KBM-7 (cell line): ENCODE results near the gene HMOX2.

ENCODE experiments used
- DNase-seq: peaks from one replicate; pipeline ENCODE4 v3.0.0-alpha.2; 2015
- in situ Hi-C: fragments of 300-500 bp; cut with MboI; formaldehyde crosslinking; loops from 2 replicates; pipeline ENCODE4 v1.14.3; 2020; ENCODE audit warnings: low sequenced_read_pairs, low pct_unique_long_range_greater_than_20kb, mixed read lengths

The HMOX2 gene, protein sequence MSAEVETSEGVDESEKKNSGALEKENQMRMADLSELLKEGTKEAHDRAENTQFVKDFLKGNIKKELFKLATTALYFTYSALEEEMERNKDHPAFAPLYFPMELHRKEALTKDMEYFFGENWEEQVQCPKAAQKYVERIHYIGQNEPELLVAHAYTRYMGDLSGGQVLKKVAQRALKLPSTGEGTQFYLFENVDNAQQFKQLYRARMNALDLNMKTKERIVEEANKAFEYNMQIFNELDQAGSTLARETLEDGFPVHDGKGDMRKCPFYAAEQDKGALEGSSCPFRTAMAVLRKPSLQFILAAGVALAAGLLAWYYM

DNA sequence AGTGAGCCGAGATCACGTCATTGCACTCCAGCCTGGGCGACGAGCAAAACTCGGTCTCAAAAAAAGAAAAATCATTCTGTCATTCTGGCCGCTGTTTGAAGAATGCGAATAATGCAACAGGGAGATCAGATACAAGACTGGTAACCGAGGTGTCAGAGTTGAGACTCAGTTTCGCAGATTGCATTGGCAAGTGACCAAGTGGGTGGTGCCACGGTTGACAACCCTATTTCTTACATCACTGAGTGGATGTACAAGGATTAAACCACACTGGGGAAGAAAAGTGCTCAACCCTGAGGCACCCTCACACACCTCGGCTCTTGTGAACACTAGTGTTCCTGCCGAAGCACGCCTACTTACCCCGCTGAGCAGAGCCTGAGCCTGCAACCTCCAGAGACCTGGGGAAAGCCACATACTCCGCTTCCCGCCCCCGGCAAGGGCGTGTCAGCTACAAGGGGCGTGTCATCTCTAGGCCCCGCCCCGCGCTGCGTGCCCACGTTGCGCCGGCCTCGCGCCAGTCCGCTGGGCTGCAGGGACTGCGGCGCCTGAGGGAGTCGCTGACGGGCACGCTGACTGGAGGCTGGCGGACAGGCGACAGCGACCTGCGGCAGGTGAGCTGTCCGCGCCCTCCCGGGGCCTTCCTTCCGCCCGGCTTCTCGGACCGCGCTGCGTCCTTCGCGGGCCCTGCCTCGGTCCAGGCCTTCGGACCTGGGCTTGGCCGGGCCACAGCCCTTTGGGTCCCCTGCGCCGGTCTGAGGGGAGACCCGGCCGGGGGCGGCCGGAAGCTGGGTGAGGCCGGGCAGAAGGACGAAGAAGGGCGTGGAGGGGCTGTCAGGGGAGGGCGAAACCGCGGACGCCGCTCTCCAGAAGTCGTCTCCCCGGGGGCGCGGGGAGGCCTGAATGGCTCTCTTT, at the start of gene HMOX2:
HMOX2 (plus strand) TSS at position 519 of the 909 bp plus-strand sequence. CDS start 29,127 bp downstream, outside the sequence.
- in situ Hi-C loops, result no loop called here
- peak; percentile 97 for DNase-seq

DNA sequence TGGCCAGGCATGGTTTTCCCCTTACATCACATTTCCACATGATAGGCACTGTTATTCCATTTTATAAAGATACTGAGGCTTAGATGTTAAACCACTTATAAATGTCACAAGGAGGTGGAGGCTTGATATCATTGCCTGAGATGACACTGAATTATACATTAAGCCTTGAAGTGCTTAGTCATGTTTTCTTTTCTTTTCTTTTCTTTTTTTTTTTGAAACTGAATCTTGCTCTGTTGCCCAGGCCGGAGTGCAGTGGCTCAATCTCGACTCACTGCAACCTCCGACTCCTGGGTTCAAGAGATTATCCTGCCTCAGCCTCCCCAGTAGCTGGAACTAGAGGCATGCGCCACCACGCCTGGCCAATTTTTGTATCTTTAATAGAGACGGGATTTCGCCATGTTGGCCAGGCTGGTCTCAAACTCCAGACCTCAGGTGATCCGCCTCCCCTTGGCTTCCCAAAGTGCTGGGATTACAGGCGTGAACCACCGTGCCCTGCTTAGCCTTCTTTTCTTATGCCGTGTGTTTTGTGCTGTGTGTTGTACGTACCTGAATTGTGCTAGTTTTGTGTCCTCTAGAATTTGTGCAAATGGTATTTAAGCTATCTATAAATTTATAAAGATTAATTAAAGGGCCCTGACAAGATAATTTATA, 49.4 kb upstream of the HMOX2 start:
- no peak for DNase-seq
- in situ Hi-C loops, result no loop called here

DNA sequence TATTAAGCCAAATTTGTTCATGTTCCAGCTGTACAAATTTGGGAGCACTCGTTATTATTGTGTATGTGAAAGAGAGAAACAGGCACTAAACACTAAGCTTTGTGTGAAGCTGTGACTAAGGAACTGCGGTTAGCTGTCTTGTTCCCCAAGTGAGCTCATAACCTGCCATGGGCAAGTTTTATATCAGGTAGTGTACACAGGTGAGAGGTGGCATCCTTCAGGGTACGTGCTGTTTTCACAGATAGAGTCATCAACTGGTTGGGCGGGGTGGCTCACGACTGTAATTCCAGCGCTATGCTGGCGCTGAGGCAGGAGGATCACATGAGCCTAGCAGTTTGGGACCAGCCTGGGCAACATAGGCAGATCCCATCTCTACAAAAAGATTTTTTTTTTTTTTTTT, 47.7 kb upstream of the HMOX2 start:
- DNase-seq, result no peak
- in situ Hi-C loops, result no loop called here

DNA sequence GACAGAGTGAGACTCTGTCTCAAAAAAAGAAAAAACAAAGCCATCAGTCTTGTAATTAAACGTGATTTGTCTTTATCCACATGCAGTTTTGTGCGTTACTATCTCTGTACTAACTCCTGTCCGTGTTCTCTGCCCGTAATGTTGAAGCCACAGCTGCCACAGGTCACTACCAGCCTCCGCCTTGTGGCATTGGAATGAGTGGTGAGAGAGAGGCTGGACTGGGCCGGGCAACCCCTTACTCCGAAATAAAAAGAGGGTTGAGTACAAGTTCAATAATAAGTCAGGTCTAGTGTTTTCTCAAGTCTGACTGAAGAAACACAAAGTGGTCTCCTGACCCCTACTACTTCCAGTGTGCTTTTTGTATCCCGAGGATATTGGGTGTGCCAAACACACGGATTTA, 45.2 kb upstream of the HMOX2 start:
- in situ Hi-C loops, result no loop called here
- no peak for DNase-seq

DNA sequence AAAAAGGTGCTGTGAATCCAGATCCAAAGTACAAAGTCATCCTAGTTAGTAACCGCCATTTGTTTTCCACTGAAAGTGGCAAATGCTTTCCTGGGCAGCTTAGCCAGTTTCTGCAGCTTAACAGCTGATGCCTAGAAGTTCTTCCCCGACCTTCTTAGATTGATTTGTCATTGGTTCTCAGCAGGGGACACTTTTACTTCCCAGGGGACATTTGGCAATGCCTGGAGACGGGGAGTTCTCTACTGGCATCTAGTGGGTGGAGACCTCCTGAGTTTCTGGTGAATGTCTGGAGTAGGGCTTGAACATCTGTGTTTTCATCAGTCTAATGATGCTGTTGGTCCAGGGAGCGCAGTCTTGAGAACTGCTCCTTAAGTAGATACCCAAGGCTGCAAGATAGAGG, 43.0 kb upstream of the HMOX2 start:
- in situ Hi-C loops, result no loop called here
- no peak for DNase-seq

DNA sequence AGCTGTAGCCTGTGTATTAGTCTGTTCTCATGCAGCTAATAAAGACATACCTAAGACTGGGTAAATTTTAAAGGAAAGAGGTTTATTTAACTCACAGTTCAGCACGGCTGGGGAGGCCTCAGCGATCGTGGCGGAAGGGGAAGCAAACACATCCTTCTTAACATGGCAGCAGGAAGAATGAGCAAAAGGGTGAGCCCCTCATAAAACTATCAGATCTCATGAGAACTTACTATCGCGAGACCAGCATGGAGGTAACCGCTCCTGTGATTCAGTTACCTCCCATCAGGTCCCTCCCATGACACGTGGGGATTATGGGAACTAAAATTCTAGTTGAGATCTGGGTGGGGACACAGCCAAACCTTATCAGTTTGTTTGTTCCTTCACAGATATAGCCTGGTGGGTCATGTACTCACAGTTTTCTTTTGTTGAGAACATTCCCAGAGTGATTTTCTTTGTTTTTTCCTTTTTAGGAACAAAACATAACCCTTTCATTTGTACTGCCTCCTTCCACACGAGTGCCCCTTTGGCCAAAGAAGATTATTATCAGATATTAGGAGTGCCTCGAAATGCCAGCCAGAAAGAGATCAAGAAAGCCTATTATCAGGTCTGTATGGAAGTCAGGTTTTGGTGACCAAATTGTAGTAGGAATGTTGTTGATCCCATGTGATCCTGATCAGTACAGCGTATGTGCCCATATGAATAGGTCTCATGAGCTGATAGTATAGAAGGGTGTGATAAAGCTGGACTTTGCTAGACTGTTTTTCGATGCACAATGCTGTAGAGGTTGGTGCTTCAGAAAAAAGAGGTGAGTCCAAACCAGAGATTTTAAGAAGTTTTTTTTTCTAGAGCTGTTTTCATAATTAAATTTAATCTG, 42.0 kb upstream of the HMOX2 start:
- in situ Hi-C loops, result no loop called here

DNA sequence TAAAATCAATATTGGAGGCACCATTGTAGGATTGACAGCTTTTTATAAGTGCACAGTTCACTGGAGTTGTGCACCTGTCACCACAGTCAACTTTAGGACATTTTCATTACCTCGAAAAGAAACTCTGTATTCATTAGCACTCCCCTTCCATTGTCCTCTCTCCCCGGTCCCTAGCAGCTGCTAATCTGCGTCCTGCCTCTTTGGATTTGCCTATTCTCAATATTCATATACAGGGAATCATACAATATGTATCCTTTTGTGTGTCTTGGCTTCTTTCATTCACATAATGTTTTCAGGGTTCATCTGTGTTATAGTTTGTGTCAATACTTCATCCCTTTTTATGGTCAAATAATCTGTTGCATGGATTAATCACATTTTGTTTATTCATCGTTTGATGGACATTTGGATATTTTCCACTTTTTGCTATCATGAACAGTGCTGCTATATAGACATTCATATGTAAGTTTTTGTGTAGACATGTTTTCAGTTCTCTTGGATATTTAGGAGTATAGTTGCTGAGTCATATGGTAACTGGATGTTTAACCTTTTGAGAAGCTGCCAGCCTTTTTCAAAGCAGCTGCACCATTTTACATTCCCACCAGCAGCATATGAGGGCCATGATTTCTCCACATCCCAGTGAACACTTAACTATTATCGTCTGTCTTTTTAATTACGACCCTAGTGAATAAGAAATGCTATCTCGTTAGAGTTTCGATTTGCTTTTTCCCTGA, 40.7 kb upstream of the HMOX2 start:
- in situ Hi-C loops, result no loop called here
- DNase-seq, result no peak

More for the DNA sequence above, 42.0 kb upstream of the HMOX2 start:
- DNase-seq, result no peak

DNA sequence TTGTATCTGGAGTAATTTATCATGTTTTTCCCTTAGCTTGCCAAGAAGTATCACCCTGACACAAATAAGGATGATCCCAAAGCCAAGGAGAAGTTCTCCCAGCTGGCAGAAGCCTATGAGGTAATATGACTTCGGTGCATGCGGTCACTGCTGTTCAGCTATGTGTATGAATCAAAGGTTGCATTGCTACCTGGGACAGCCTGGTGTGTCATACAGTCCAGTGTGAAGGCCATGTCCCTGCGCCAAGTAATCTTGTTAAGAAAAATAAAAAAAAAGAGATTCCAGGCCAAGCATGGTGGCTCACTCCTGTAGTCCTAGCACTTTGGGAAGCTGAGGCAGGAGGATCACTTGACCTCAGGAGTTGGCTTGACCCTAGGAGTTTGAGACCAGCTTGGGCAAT, 38.8 kb upstream of the HMOX2 start:
- DNase-seq, result no peak
- in situ Hi-C loops, result no loop called here

DNA sequence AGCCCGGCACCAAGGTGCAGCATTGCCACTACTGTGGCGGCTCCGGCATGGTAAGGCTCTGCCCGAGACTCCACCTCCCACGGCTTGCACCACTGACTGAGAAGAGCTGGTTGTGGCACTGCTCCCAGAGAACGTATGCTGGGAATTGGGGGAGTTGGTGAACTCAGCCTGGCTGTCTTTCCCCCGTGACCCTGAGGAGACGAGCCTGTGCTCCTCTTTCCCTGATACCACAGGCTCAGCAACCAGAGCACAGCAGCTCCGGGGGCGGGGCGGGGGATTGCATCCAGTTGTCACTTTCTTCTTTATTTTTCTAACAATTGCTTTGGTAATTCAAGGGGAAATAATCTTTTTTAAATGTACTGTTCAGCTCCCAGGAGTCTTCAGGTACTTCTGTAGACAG, 33.8 kb upstream of the HMOX2 start:
- in situ Hi-C loops, result no loop called here
- DNase-seq, result no peak

DNA sequence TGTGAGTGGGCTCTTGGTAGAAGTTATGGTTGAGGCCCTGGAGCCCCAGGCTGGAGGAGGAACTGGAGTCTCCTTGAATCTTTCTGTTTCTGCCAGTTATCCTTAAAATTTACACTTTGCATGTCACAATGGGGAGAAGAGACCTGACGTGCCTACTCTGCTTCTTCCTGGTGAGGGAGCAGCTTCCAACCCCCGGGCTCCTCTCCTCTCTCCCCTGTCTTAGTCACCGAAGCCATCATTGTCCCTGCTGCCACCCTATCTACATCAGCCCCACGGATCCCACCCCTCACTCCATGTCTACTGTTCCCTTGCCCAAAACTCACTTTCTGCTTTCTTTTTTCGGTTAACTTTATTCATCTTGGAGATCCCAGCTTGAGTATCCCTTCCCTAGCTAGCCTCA, 32.9 kb upstream of the HMOX2 start:
- in situ Hi-C loops, result no loop called here
- DNase-seq, result no peak

DNA sequence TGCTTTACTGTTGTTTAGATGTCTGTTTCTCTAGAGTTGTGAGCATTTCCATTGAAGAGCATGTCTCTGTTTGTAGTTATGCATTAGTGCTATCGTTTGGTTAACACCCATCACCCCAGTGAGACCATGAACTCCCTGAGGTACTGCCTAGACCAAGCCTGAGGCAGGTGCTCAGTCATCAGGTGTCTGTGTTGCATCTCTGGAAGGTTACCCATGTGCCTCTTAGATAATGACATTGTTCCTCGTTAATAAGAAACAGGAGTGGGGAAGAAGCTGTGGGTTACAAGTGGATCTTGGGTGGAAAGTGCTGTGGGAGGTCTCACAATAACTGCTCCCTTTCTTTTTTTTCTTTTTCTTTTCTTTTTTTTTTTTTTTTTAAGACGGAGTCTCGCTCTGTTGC, 32.2 kb upstream of the HMOX2 start:
- in situ Hi-C loops, result no loop called here
- DNase-seq, result no peak

DNA sequence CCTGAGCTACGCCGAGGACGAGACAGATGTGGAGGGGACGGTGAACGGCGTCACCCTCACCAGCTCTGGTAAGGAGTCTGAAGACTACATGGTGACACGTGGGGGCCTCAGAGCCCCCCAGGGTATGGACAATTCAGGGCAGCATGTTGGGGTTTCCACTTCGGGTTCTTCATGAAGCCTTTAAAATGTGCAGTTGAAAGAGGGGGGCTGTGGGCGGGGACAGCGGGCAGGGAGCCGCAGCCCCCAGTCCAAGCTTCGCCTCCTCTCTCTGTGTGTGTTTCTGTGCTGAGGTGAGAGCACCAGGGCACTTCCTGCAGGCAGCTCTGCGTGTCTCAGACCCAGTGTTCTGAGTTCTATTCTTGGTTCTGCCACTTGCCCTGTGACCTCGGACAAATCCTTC, 25.8 kb upstream of the HMOX2 start:
- in situ Hi-C loops, result no loop called here
- no peak for DNase-seq

DNA sequence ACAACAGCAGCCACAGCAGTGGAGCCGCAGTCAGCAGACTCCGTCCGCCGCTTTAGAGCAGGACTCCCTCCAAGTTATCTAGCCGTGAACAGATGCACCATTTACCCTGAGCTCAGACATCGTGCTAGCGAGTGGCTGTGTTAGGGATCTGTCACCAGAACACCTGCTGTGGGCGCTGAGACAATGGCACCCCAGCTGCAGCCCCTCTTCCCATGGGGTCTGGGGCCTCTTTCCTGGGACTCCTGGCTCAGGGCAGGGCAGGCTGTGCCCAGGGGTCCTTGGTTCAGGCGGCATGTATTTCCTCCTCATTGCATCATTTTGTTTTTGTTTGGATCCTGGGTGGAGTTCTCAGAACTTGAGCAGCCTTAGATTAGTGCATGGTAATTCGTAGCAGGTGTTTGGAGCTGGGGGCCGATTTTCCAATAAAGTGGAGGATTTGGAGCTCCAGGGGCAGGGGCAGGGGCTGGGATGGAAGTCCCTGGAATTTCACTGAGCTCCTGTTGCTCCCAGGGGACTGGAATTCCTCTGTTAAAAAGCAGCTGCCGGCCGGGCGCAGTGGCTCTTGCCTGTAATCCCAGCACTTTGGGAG, 25.2 kb upstream of the HMOX2 start:
- no peak for DNase-seq
- in situ Hi-C loops, result no loop called here

DNA sequence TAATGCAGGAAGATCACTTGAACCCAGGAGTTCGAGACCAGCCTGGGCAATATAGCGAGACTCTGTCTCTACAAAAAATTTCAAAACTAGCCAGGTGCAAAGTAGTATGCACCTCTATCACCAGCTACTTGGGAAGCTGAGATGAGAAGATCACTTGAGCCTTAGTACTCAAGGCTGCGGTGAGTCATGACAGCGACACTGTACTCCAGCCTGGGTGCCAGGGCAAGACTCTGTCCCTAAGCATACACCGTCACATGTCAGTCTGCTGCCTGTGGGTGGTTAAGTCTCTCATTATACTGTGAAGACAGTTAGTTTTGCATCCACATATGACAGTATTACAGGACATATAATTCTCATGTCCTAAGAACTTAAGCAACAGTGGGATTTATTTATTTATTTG, 23.5 kb upstream of the HMOX2 start:
- in situ Hi-C loops, result no loop called here
- no peak for DNase-seq

DNA sequence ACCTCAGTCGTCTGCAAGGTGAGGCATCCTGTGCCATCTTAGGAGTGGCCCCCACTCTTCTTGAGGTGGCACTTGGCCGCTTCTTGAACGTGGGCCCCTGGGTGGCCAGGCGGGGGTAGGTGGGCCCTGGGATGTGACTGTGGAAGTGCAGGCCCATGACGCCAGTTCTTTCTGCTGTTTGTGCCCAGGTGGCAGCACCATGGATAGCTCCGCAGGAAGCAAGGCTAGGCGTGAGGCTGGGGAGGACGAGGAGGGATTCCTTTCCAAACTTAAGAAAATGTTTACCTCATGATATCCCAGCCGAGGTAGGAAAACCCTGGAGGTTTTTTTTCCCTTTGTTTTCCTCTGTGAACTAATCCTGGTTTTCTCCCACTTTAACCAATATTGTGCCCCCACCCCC, 21.6 kb upstream of the HMOX2 start:
- in situ Hi-C loops, result no loop called here
- no peak for DNase-seq

DNA sequence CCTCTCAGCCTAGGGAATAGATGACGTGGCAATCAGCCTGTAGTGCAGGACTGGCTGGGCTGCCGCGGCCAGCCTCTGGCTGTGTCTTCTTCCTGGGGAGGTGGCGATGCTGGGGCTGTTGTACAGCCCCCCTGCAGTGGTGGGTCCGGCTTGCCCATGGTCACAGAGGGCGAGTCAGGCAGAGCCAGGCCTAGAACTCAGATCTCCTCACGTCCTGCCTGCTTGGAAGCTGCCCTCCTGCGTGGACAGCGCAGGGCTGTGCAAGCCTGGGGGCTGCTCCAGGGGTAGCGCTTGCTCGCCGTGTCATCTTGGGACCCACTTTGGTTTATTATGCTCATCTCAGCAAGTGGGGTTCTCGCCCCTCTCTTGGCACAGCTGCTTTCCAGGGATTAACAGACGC, 21.1 kb upstream of the HMOX2 start:
- in situ Hi-C loops, result no loop called here
- DNase-seq, result no peak

DNA sequence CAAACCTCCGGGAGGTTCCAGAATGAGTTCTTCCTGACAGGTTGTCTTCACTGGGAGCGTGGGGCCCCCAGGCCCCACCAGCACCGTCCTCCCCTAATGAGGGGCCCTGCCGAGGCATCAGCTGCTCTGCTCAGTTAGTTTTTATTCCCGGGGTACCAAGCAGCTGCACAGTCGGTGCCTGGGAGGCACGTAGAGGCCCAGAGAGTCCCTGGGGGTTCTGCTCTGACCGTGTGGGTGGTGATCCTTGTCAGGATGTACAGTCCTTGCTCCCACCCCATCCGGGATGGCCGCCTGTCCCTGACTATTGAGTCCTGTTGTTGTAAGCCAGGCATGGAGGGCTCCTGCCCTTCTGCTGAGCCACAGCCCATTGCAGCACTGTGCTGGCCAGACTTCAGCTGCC, 20.2 kb upstream of the HMOX2 start:
- no peak for DNase-seq
- in situ Hi-C loops, result no loop called here

DNA sequence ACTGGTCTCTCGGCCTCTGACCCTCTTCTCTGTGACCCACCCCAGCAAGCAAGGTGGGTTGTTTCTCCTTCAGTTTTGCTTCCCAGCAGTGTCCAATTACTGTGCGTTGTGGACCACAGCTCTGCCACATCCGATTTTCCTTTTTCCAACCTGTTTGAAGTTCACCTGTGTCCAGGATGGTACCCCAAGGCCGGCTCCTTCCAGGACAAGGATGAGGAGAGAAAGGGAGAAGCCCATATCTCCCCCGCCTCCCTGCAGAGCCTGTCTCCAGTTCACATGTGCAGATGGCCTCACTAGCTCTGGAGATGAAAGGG, 15.3 kb upstream of the HMOX2 start:
- in situ Hi-C loops, result no loop called here
- no peak for DNase-seq
